Measurements from ENCODE around the gene CHD1L.

Gene CHD1L

GRCh38 chr1:147208619-147209018, 33.9 kb upstream of the CHD1L start:
- TF ChIP-seq CTCF (IDR thresholded peaks at IDR 0.05; ENCODE audit: borderline replicate concordance, insufficient read depth, low read depth, low read length): no peak
- no peak overlapping the region for H3K4me3 ChIP-seq (ENCODE audit: low read depth, low read length)

GRCh38 chr1:147209825-147210821, 32.4 kb upstream of the CHD1L start:
- H3K4me3 ChIP-seq (ENCODE audit: low read depth, low read length): no peak overlapping the region
- TF ChIP-seq CTCF (IDR thresholded peaks at IDR 0.05; ENCODE audit: borderline replicate concordance, insufficient read depth, low read depth, low read length): no peak

GRCh38 chr1:147210987-147211386, 31.5 kb upstream of the CHD1L start:
- no peak for TF ChIP-seq CTCF (IDR thresholded peaks at IDR 0.05; ENCODE audit: borderline replicate concordance, insufficient read depth, low read depth, low read length)

GRCh38 chr1:147211577-147211976, 30.9 kb upstream of the CHD1L start:
- no peak overlapping the region for H3K4me3 ChIP-seq (ENCODE audit: low read depth, low read length)
- TF ChIP-seq CTCF (IDR thresholded peaks at IDR 0.05; ENCODE audit: borderline replicate concordance, insufficient read depth, low read depth, low read length): no peak

More at GRCh38 chr1:147210987-147211386, 31.5 kb upstream of the CHD1L start:
- no peak overlapping the region for H3K4me3 ChIP-seq (ENCODE audit: low read depth, low read length)

- no peak overlapping the region for H3K4me3 ChIP-seq (ENCODE audit: low read depth, low read length)
- TF ChIP-seq CTCF (IDR thresholded peaks at IDR 0.05; ENCODE audit: borderline replicate concordance, insufficient read depth, low read depth, low read length): no peak
These were observed 29.2 kb upstream of the CHD1L start for GRCh38 chr1:147213271-147213670.

- no peak for TF ChIP-seq CTCF (IDR thresholded peaks at IDR 0.05; ENCODE audit: borderline replicate concordance, insufficient read depth, low read depth, low read length)
- H3K4me3 ChIP-seq (ENCODE audit: low read depth, low read length): no peak overlapping the region
These were observed 28.2 kb upstream of the CHD1L start for GRCh38 chr1:147214325-147214724.

Measured in GM12875 (cell line).